Stimulated activated naive CD4-positive, alpha-beta T cell (primary cell): ENCODE measurements around the gene UCP1.
"Not testable (repeated sequence)": the region's sequence is repeated elsewhere in the genome, so short reads cannot be mapped to it uniquely, and the experiment has no call there.

Experiments used
- DNase-seq, 6 experiments: peaks; one replicate each; lab custom pipeline; 2025; lab: John Stamatoyannopoulos, UW

The UCP1 gene

DNA sequence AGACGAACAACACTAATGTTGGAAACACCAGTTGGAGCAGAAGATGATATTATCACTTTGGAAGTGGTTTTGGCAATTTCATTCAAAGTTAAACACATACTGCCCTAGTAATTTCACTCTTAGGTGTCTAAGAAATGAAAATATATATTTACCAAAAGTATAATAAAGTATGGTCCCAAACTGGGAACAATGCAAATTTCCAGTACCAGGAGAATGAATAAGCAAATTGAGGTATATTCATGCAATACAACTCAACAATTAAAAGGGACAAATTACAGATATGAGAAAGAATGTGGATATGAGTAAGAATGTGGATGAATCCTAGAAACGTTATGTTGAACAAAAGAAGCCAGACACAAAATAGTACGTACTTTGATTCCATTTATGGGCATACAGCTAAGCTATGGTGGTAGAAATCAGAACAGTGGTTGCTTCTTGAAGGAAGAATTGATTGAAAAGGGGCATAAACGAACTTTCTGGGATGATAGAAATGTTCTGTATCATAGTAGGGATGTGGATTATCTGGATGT is 34.7 kb downstream of the UCP1 start:
- DNase-seq = no peak

- DNase-seq = no peak
Observed at GRCh38 chr4:140529434-140529833, 39.3 kb downstream of the UCP1 start.

- DNase-seq = peak; percentile 91 to 97 (median 95)
Observed at GRCh38 chr4:140523857-140524742, 44.7 kb downstream of the UCP1 start, which contains the start of gene ELMOD2. Gene ELMOD2, plus strand, starts transcription at chr4:140524168. Its CDS starts 1,261 bp downstream, at chr4:140525429.

- no peak for DNase-seq
Observed at GRCh38 chr4:140523370-140523856, 45.3 kb downstream of the UCP1 start.

- no peak for DNase-seq
Observed at GRCh38 chr4:140515423-140515822, 53.3 kb downstream of the UCP1 start.

GRCh38 chr4:140513765-140514164 is 55.0 kb downstream of the UCP1 start:
- not testable (repeated sequence) for DNase-seq
